Kidney (tissue), 14 donors: ENCODE data around the gene ADAMTSL3. TPM values are rescaled to one million over a fixed set of nuclear protein-coding genes. Genes with fewer than 3 reads are reported as not detected.

Experiments used
- DNase-seq, 5 donors: peaks; one replicate each; pipeline ENCODE4 v3.0.0-alpha.2; 2013 to 2020
- FAIRE-seq: peaks from 2 replicates; lab custom pipeline; 2012; peaks lifted over from hg19 to GRCh38; lab: Jason Lieb, UNC
- H3K27ac ChIP-seq, 2 donors: one replicate each; pipeline ENCODE4 v1.7.0; 2013; ENCODE audit warnings: low read depth in 2 of 2, low read length in 2 of 2, inconsistent platforms in 1 of 2
- H3K27me3 ChIP-seq: one replicate; pipeline ENCODE4 v1.7.1; 2013; ENCODE audit warnings: low read length, inconsistent platforms; ENCODE audit not compliant: control insufficient read depth, insufficient read depth
- H3K36me3 ChIP-seq, 3 donors: one replicate each; pipeline versions ENCODE4 v1.7.0 to v1.7.1; 2013; ENCODE audit warnings: low read length in 3 of 3, control low read depth in 1 of 3, inconsistent platforms in 1 of 3; ENCODE audit not compliant: insufficient read depth in 3 of 3, control insufficient read depth in 2 of 3
- H3K4me1 ChIP-seq, 3 donors: one replicate each; pipeline versions ENCODE4 v1.7.0 to v1.7.1; 2013; ENCODE audit warnings: low read length in 3 of 3, inconsistent platforms in 1 of 3, low read depth in 1 of 3; ENCODE audit not compliant: control insufficient read depth in 2 of 3, insufficient read depth in 2 of 3
- H3K4me3 ChIP-seq, 3 donors: one replicate each; pipeline versions ENCODE4 v1.7.0 to v1.8.1; 2013; ENCODE audit warnings: low read length in 3 of 3, control low read depth in 1 of 3, inconsistent platforms in 1 of 3
- H3K9ac ChIP-seq, 3 donors: one replicate each; pipeline versions ENCODE4 v1.7.0 to v1.7.1; 2013; ENCODE audit warnings: low read length in 3 of 3, control low read depth in 1 of 3, inconsistent platforms in 1 of 3
- H3K9me3 ChIP-seq, 3 donors: one replicate each; pipeline versions ENCODE4 v1.7.0 to v1.7.1; 2013; ENCODE audit warnings: low read length in 3 of 3, control low read depth in 1 of 3, inconsistent platforms in 1 of 3; ENCODE audit not compliant: control insufficient read depth in 2 of 3, insufficient read depth in 1 of 3
- intact Hi-C: fragments of 100-400 bp; cut with DNase I; formaldehyde crosslinking; loops from one replicate; pipeline ENCODE4 v1.11.1; 2022
- polyA plus RNA-seq: library from polyadenylated mRNA; stranded (reverse); fragments of 350-450 nt; fragmentation: Illumina TruSeq; extraction: RNeasy Lipid Tissue Mini Kit (QIAGEN cat#74804); gene quantifications from one replicate; pipeline ENCODE4 v1.2.3, GENCODE V29; 2014; ENCODE audit warnings: low read depth, low replicate concordance; ENCODE audit not compliant: insufficient read depth
- total RNA-seq: library from RNA; stranded (reverse); fragmentation: NEBNext Ultra II Directional; extraction: Animal tissue kit (Norgen Biotek cat#: 25700); gene quantifications from one replicate; pipeline ENCODE4 v1.2.1, GENCODE V29; 2021
- TF ChIP-seq, protein P1 (sequence below): IDR thresholded peaks from 3 replicates; pipeline ENCODE4 v1.5.1; 2012; ENCODE audit warnings: mild to moderate bottlenecking, moderate library complexity, borderline replicate concordance; ENCODE audit not compliant: insufficient read depth; ENCODE audit errors: extremely low read depth
- donor health status: control.
- donor health status: control.
- donor health status: control.
- donor health status: control.
- donor health status: control.
- donor health status: DM: yes; HTN: yes; CAD: no.
- donor health status: Normal renal cell carcinoma (clear cell type).

The ADAMTSL3 gene
- total and polyA plus RNA-seq, 2 donors from 2014 or later = 1.6 to 23.4 TPM

GRCh38 chr15:83656943-83657528, 3.1 kb downstream of the ADAMTSL3 start:
- Histone ChIP-seq H3K4me1 (peaks cover 0 to 6% (median 0%) of the 10 kb centered on the region in 3 donors), H3K27ac (no peak overlapping the region)

DNA sequence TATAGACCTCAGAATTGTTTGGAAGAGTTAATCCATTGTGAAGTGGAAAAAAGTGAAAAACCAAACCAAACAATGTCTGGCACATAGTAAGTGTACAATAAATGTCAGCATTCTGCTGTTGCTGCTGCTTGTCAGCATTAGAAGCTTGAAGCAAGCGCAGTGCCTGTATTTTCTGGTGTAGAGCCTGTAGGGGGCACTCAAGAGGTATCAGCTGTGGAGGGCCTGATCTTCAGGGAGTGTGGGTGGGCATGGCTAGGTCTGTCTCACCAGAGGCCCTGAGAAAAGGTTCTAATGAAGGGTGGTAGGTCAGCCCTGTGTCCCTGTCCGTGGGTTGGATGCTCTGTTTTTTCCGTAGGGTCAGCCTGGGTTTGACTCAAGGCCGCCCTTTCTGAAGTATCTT, 3.6 kb downstream of the ADAMTSL3 start:
- no peaks in the 10 kb centered on the region for H3K9me3 ChIP-seq
- no peak overlapping the region for H3K9ac ChIP-seq
- H3K4me1 ChIP-seq = peaks cover 0 to 6% (median 0%) of the 10 kb centered on the region in 3 donors
- DNase-seq (no peak), FAIRE-seq (no peak)
- TF ChIP-seq, protein P1, sequence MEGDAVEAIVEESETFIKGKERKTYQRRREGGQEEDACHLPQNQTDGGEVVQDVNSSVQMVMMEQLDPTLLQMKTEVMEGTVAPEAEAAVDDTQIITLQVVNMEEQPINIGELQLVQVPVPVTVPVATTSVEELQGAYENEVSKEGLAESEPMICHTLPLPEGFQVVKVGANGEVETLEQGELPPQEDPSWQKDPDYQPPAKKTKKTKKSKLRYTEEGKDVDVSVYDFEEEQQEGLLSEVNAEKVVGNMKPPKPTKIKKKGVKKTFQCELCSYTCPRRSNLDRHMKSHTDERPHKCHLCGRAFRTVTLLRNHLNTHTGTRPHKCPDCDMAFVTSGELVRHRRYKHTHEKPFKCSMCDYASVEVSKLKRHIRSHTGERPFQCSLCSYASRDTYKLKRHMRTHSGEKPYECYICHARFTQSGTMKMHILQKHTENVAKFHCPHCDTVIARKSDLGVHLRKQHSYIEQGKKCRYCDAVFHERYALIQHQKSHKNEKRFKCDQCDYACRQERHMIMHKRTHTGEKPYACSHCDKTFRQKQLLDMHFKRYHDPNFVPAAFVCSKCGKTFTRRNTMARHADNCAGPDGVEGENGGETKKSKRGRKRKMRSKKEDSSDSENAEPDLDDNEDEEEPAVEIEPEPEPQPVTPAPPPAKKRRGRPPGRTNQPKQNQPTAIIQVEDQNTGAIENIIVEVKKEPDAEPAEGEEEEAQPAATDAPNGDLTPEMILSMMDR = no peak
- H3K36me3 ChIP-seq = no peaks in the 10 kb centered on the region
- H3K27me3 ChIP-seq = peaks cover 3% of the 10 kb centered on the region
- H3K4me3 ChIP-seq = no peak overlapping the region
- H3K27ac ChIP-seq = peak overlapping the region in 1 of 2 donors; percentile 1
- intact Hi-C loops = no loop called here

More at GRCh38 chr15:83656943-83657528, 3.1 kb downstream of the ADAMTSL3 start:
- H3K4me3 ChIP-seq = no peak overlapping the region
- intact Hi-C loops = no loop called here
- H3K27me3 ChIP-seq = peaks cover 3% of the 10 kb centered on the region
- no peak for FAIRE-seq
- DNase-seq = no peak
- H3K36me3 ChIP-seq = no peaks in the 10 kb centered on the region
- TF ChIP-seq, protein P1 = no peak
- no peak overlapping the region for H3K9ac ChIP-seq
- H3K9me3 ChIP-seq = no peaks in the 10 kb centered on the region

DNA sequence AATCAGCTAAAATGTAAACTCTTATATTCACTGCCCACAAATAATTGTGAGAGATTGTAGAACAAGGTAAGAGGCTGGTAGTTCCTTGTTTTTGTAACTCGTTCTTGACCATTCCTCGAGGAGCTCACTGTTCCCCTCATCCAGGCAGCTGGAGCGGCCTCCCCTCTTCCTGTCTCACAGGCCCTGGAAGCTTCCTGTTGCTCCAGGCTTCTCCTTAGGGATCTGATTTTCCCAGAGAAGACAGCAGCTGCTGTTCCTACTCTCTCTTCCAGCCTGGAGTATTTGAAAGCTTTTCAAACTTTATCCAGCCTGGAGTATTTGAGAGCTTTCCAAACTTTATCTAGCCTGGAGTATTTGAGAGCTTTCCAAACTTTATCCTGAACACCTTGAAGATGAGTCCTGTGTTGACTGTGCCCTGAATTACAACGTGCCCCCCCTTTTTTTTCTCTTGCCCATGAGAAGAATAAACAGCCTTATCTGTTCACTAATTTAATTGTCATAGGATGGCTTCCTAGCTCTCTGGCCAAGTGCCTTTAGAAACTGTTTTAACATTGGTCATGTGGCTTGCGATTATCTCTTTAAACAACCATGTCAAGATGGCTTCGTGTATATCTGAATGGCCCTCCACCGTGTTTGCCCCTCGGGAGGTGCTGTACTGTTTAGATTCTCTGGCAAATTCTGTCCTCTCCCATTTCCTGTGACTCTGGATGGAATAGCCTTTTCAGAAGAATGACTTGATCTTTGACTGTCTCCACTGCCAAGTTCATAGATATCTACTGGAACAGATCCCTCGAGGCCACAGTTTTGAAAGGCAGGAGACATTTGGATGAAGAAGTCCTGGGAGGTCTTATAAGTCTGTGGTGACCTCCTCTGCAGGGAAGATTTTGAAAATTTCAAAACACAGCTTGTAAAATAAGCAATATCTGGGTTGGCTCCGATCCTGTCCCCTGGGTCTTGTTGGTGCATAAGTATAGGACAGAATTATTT, 4.8 kb downstream of the ADAMTSL3 start:
- no peak for FAIRE-seq
- intact Hi-C loops = no loop called here
- no peak for DNase-seq

More for the DNA sequence above, 4.8 kb downstream of the ADAMTSL3 start:
- no peak overlapping the region for H3K27ac ChIP-seq
- H3K27me3 ChIP-seq = peaks cover 3% of the 10 kb centered on the region
- no peaks in the 10 kb centered on the region for H3K9me3 ChIP-seq
- H3K36me3 ChIP-seq = no peaks in the 10 kb centered on the region
- TF ChIP-seq, protein P1 = no peak
- no peak overlapping the region for H3K9ac ChIP-seq
- H3K4me3 ChIP-seq = no peak overlapping the region
- peaks cover 0 to 6% (median 0%) of the 10 kb centered on the region in 3 donors for H3K4me1 ChIP-seq
